ENCODE results near the gene MAX. TPM values are rescaled to one million over a fixed set of nuclear protein-coding genes. Genes with fewer than 3 reads are reported as not detected.

The MAX gene
- total RNA-seq, 2 donors from 2014 or later: 73.2 to 79.0 TPM

- H3K36me3 ChIP-seq: no peaks in the 10 kb centered on the region
- H3K27me3 ChIP-seq (replicated peaks; ENCODE audit: insufficient read depth): no peaks in the 10 kb centered on the region
- H3K4me3 ChIP-seq: peak overlapping the region; percentile 91 to 96
- no peaks in the 10 kb centered on the region for H3K9me3 ChIP-seq
- no peak for DNase-seq (ENCODE audit: low spot score)
- H3K4me1 ChIP-seq (replicated peaks): peaks cover 8% of the 10 kb centered on the region
- intact Hi-C loops (cut with DNase I): loop anchor here (2.0 to 5.0 kb wide), 3 partner anchors 55 to 115 kb away; partner anchors contain the start of gene FNTB
- under 1% methylated on average over 53 of the region's 66 CpGs for WGBS
- H3K27ac ChIP-seq: peak overlapping the region; percentile 86 to 90
- TF ChIP-seq POLR2A (IDR thresholded peaks at IDR 0.05): no peak
- TF ChIP-seq POLR2AphosphoS5 (IDR thresholded peaks at IDR 0.05): no peak
- TF ChIP-seq CTCF (IDR thresholded peaks at IDR 0.05): no peak
Measured at GRCh38 chr14:65101631-65102440, 481 bp downstream of the MAX start.

DNA sequence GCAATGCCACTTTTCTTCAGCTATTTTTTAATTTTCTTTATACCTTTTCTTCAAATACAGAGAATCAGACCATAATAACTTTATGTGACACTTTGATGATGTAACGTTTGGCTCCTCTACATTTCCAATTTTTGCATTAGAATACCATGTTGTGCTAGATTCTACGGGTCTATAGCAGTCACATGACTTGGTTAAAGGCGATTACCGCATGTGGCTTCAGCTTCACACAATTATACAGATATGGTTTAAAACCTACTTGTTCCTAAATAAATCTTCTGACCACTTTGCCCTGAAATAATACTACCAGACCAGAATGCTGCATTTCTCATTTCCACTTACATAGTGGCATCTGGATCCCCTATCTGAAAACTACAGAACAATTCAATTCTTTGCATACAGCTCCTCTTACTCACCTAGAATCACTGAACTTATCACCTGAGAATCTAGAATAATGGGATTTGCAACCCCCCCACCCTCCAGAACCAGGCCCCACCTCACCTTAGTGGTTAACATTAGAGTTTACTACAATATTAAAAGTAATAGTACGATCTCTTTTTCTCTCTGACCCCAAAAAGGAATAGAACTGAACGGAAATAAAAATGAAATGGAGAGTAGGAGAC, 1.3 kb downstream of the MAX start:
- DNase-seq (ENCODE audit: low spot score): no peak
- Histone ChIP-seq H3K27me3 (replicated peaks; ENCODE audit: insufficient read depth) (no peaks in the 10 kb centered on the region), H3K4me3 (peak overlapping the region; percentile 91 to 96), H3K4me1 (replicated peaks) (peaks cover 14% of the 10 kb centered on the region), H3K36me3 (no peaks in the 10 kb centered on the region), H3K27ac (peak overlapping the region; percentile 86 to 90), H3K9me3 (no peaks in the 10 kb centered on the region)
- WGBS: 24% methylated on average over 6 of the region's 6 CpGs
- TF ChIP-seq POLR2AphosphoS5 (IDR thresholded peaks at IDR 0.05): no peak
- TF ChIP-seq CTCF (IDR thresholded peaks at IDR 0.05): no peak
- no peak for TF ChIP-seq POLR2A (IDR thresholded peaks at IDR 0.05)
- intact Hi-C loops (cut with DNase I): loop anchor here (5.0 kb wide), 2 partner anchors 56 to 74 kb away; no protein-coding TSS in a partner anchor

DNA sequence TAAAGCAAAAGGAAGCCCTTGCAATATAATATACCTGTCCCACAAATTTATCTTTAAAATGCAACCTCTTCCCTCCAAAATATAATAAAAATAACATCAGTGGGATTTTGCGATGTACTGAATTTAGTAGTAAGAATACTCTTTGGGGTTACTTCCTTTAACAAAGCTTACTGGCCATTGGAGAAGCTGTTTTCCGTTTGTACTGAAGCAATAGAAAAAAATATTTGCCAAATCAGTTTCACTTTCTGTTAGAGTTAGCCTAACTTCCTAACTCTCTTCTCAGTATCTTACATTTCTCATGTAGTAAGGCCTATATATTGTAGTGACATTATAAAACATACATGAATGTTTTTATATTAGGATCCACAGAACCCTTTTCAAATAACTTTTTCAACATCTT, 3.7 kb downstream of the MAX start:
- no peak for DNase-seq (ENCODE audit: low spot score)
- Histone ChIP-seq H3K4me3 (no peak overlapping the region), H3K9me3 (no peaks in the 10 kb centered on the region), H3K36me3 (peaks cover 0 to 4% of the 10 kb centered on the region in 2 donors), H3K27ac (peak overlapping the region; percentile 50 to 71), H3K27me3 (replicated peaks; ENCODE audit: insufficient read depth) (no peaks in the 10 kb centered on the region), H3K4me1 (replicated peaks) (peaks cover 24% of the 10 kb centered on the region)
- intact Hi-C loops (cut with DNase I): no loop called here
- TF ChIP-seq POLR2A (IDR thresholded peaks at IDR 0.05) (no peak), CTCF (IDR thresholded peaks at IDR 0.05) (no peak), POLR2AphosphoS5 (IDR thresholded peaks at IDR 0.05) (peak; percentile 12)
- WGBS: 27% methylated on average over 2 of the region's 2 CpGs

- WGBS: 33% methylated on average over 6 of the region's 6 CpGs
- no peak for DNase-seq (ENCODE audit: low spot score)
Measured at GRCh38 chr14:65096323-65097089, 5.8 kb downstream of the MAX start.

More at GRCh38 chr14:65096323-65097089, 5.8 kb downstream of the MAX start:
- Histone ChIP-seq H3K4me3 (no peak overlapping the region), H3K9me3 (no peaks in the 10 kb centered on the region), H3K27ac (peak overlapping the region; percentile 66 to 71), H3K27me3 (replicated peaks; ENCODE audit: insufficient read depth) (no peaks in the 10 kb centered on the region), H3K4me1 (replicated peaks) (peaks cover 24% of the 10 kb centered on the region), H3K36me3 (peaks cover 0 to 6% of the 10 kb centered on the region in 2 donors)
- intact Hi-C loops (cut with DNase I): no loop called here
- TF ChIP-seq POLR2AphosphoS5 (IDR thresholded peaks at IDR 0.05): no peak
- no peak for TF ChIP-seq POLR2A (IDR thresholded peaks at IDR 0.05)
- TF ChIP-seq CTCF (IDR thresholded peaks at IDR 0.05): no peak
